GM13977 (cell line): Measurements from ENCODE around the gene ELP5.

Experiments used
- DNase-seq: peaks from one replicate; pipeline ENCODE4 v3.0.0; 2012; ENCODE audit warnings: low spot score
- CTCF ChIP-seq: IDR thresholded peaks from 2 replicates; pipeline ENCODE4 v1.5.1; 2012; ENCODE audit warnings: mild to moderate bottlenecking, control low read depth; ENCODE audit not compliant: insufficient read depth; ENCODE audit errors: extremely low read depth, missing control alignments
- in situ Hi-C: fragments of 300-500 bp; cut with MboI; formaldehyde crosslinking; loops from one replicate; pipeline ENCODE4 v1.12.0; 2022; ENCODE audit warnings: low sequenced_read_pairs, low pct_unique_long_range_greater_than_20kb, mixed read lengths, inconsistent platforms; ENCODE audit not compliant: unreplicated experiment

ELP5 gene

GRCh38 chr17:7226721-7227710 is 25.0 kb upstream of the ELP5 start:
- no peak for DNase-seq
- in situ Hi-C loops, result no loop called here
- TF ChIP-seq CTCF, result no peak

GRCh38 chr17:7228920-7229319 is 23.1 kb upstream of the ELP5 start:
- no peak for DNase-seq
- in situ Hi-C loops, result no loop called here
- no peak for TF ChIP-seq CTCF

GRCh38 chr17:7229504-7229903 is 22.5 kb upstream of the ELP5 start:
- in situ Hi-C loops, result no loop called here
- no peak for TF ChIP-seq CTCF
- DNase-seq, result no peak

GRCh38 chr17:7232114-7232513 is 19.9 kb upstream of the ELP5 start:
- DNase-seq, result no peak
- in situ Hi-C loops, result no loop called here
- TF ChIP-seq CTCF, result no peak

- in situ Hi-C loops, result no loop called here
- no peak for DNase-seq
- TF ChIP-seq CTCF, result no peak
Observed at GRCh38 chr17:7233701-7234082, 18.3 kb upstream of the ELP5 start.

GRCh38 chr17:7234083-7234951 is 17.7 kb upstream of the ELP5 start, which contains the start of gene DVL2:
TSS of gene DVL2 (minus strand) at chr17:7234517. CDS start at chr17:7234262, 255 bp downstream.
- no peak for TF ChIP-seq CTCF
- DNase-seq, result peak; percentile 98
- in situ Hi-C loops, result no loop called here
